Stimulated activated CD4-positive, alpha-beta T cell treated with anti-CD3 and anti-CD28 coated beads, Interleukin-12 subunit alpha, Interleukin-12 subunit beta, amount 100 ng/mL, for 4 hours (primary cell): ENCODE results near the gene LIMK2.
"Not testable (repeated sequence)": the region's sequence is repeated elsewhere in the genome, so short reads cannot be mapped to it uniquely, and the experiment has no call there.

ENCODE experiments used
- DNase-seq: peaks from one replicate; pipeline ENCODE4 v3.0.0-alpha.2; 2020

Gene LIMK2

DNA sequence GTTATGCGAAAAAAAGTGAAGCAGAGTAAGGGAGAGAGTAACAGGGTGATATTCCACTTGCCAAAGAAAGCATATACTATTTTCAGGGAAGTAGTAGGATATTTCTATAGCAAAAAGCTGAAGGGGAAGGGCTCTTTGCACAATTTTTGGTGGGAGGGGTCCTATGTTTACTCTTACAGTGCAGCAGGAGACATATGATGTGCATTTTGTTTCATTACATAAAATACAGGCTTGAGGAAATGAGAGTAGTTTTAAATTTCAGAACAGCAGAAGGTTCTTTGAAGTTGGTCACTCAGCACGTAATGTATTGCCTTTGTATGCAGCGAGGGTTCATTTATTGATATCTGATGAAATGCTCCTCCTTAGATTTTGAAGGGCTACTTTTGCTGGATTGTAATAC is 83.3 kb downstream of the LIMK2 start:
- DNase-seq: no peak

DNA sequence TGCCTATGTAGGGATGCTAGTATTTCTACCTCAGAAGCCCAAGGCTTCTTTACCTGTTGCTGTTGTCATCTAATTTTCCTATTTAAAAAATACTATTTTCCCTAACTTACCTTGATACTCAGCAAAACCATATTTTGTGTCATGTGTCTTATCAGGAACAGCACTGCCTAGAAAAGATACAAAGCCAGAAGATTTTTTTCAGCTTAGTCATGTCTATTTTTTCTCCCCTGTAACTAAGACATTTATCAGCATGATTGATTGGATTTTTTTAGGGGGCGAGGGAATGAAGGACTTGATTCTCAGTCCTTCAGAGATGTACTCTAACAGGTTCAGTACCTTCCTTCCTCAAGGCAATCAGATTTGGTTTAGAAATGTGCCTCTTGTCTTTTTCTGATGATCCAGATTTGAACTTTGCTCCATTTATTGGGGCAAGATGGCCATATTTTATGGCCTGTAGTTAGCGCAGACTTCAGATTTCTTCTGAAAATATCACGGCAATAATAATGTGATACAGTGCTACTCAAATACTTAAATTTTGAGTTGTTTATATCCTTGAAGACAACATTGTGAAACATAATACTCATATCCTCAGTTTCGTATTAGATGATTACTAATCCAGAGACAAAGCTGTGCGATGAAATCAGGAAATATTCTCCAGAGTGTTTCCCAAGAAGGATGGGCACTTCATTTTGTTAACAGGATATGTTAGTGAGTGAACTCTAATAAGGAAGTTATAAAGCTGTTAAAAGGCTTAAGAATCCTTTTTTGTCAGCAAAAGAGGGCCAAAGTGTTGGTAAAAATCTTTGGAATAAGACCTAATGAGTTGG is 83.9 kb downstream of the LIMK2 start:
- no peak for DNase-seq

DNA sequence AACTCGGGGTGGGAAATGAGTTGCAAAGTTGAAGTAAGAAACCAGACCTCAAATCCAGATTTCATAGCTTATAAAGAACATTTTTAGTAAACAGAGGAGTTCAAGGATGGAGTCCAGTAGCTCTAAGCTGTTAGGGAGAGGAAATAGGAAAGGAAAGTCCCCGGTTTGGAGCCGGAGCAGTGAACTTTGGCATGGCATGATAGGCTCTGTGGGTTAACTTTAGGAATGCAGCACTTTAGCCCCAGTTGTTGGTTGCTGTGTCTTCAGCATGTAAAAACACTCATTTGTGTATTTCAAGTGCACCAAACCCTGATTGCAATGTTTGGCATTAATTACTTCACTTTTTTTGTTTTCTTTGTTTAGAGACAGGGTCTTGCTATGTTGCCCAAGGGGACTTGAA is 88.8 kb downstream of the LIMK2 start:
- DNase-seq: no peak

DNA sequence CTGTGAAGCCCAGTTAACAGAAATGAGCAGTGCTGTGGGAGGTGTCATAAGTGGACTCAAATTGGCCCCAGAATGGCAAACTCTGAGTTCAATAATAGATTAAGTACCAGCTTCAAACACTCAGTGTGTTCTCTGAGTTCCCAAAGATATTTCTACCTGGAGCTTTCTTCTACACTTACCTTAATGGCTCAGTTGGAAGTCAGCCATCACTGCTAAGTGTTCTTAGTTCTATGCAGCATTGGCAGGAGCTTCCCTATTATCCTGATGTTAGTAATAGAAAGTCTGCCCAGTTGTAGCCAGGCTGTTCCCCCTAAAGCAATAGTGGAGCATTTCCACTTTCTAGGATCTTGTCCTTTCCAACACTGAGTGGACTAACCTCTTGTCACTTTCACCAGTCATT is 89.9 kb downstream of the LIMK2 start:
- no peak for DNase-seq

DNA sequence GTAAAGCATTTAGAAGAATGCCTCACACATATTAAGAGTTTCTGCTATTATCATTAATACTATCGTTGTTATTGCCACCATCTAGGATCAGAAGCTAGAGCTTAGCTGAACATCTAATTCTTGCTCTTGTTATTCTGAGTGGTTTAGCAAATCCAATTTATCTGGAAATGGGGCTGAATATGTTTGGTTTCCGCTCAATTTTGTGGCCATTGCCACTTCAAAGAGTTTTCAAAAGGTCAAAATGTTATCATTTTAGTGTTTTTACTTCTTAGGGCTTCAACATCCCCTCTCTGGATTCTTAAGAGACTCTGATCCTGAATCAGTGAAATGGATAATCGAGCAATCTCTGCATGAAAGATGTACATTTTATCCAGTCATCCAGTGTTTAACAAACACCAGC is 90.4 kb downstream of the LIMK2 start:
- no peak for DNase-seq

DNA sequence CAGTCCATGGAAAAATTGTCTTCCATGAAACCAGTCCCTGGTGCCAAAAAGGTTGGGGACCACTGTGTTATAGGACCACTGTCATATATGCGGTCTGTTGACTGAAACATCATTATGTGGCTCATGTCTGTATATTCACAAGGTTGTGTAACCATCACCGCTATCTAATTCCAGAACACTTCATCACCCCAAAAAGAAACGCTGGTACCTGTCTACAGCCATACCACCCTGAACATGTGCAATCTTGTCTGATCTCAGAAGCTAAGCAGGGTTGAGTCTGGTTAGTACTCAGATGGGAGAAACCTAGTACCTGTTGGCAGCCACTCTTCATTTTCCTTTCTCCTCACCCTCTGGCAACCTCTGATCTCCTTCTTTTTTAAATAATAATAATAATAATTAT is 93.1 kb downstream of the LIMK2 start:
- no peak for DNase-seq

DNA sequence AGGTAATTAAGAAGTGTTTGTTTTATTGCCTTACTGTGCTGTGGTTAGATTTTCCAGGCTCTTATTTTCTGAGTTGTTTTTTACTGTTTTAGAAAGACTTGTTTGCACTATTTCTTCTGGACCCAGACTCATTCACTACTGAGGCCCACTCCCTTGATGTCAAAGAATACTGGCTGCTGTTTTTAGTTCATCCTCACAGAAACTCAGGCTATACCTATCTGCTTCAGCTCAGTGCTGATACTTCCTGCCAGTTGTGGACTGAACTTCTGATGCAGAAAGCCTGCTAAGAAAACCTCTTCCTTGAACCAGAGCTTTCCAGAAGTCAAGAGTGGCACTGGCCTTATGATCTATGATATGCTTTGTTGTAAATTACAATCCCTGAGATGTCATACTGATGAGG is 96.1 kb downstream of the LIMK2 start:
- DNase-seq: no peak

DNA sequence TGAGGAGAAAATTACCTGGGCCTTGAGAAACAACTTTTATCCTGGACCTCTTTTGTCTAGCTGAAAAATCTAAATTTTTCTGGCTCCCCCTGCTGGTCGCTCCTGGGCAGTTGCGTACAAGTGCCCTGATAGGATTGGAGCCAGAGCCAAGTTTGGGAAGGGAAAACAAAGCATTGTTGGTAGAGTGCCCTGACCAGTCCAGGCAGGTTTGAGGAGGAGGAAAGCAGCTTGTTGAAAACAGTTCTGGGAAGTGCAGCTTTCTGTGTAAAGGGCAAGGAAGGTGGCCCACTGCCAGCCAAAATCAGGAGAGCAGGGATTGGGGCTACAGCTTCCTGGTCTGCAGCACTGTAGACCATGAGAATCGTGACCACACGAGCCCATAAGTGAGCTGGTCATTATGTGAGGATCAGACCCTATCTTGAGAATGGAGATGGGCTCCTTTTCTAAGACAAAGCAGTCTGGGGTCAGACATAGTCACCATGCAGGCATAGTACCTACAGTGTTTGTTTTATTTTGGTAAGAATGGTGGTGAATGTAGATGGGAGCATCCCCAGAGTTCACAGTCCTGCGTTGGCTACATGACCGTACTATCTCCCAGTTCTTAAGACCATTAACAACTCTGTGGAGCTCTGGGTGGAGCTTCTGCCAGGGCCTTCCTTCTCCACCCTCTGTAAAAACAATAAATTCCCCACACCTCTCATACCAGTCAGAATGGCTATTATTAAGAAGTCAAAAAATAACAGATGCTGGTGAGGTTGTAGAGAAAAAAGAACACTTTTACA is 101.5 kb downstream of the LIMK2 start:
- peak; percentile 64 for DNase-seq

DNA sequence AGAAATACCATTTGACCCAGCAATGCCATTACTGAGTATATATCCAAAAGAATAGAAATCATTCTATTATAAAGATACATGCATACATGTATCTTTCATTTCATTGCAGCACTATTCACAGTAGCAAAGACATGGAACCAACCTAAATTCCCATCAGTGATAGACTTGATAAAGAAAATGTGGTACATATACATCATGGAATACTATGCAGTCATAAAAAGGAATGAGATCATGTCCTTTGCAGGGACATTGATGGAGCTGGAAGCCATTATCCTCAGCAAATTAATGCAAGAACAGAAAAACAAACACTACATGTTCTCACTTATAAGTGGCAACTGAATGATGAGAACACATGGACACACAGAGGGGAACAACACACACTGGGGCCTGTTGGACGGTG is 102.1 kb downstream of the LIMK2 start:
- not testable (repeated sequence) for DNase-seq

DNA sequence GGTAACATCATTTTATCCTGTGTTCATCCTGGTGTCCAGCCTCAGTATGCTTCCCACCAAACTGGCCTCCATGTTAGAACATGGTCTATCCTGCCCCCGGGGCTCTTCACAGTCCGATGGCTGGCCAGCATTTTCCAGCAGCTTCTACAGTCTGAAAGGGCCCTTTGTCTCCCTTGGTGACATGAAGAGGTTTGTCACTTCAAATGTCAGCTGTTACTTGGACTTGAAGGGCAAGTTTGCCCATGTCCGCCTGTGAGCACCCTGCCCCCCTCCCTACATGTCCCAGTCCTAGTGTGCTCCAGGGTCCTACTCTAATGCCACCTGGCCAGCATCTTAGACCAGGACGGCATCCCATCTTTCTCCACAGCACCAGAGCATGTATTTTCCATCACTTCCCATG is 109.3 kb downstream of the LIMK2 start:
- DNase-seq: no peak

DNA sequence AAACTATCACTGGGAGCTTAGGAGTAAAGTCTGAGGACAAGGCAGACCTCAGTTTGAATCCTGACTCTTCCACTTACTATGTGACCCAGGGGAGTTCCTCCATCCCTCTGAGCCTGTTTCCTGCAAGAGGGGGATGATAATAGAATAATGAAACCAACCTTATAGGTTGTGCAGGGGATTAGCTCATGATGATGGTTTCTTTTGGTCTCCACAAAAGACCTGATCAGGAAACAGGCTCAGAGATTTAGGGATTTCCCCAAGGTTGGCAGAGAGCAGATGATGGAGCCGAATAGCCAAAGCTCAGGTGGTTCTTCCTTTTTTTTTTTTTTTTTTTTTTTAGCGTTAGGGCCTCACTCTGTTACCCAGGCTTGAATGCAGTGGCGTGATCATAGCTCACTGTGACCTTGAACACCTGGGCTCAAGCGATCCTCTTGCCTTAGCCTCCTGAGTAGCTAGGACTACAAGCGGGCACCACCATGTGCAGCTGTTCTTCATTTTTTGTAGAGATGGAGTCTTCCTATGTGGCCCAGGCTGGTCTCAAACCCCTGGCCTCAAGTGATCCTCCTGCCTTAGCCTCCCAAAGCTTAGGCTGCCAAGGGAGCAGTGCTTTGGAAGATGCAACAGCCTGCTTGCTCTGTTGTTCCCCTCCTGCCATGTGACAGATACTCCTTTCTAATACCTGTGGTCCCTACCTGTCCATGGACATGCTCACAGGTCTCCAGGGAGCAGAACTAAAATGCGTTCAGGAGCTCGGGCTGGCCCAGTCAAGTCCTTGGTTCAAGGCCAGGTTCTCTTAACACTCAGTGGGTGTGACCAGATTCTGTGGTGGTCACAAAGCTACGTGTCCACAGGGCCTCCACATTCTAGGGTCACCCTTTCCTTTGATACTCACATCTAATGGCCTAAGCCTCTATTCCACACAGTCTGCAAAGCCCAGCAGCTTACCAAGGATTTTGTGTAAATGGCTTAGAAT is 111.8 kb downstream of the LIMK2 start:
- DNase-seq: no peak

DNA sequence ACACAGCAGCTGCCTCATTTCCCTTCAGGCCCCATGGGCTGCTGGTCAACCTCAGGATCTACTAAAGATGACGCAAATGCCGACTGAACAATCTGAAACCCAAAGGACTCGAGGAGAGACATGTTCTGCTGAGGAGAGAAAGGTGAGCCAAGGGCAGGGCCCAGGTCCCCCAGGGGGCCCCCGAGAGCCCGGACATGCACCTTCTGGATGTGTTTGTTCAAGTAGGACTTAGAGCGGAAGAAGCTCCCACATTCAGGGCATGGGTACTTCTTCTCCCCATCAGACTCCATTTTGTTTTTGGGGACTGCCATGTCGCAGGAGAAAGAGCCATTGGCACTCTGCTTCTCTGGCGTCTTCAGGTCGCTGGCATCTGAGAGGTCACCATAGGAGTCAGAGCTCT is 114.8 kb downstream of the LIMK2 start:
- no peak for DNase-seq

DNA sequence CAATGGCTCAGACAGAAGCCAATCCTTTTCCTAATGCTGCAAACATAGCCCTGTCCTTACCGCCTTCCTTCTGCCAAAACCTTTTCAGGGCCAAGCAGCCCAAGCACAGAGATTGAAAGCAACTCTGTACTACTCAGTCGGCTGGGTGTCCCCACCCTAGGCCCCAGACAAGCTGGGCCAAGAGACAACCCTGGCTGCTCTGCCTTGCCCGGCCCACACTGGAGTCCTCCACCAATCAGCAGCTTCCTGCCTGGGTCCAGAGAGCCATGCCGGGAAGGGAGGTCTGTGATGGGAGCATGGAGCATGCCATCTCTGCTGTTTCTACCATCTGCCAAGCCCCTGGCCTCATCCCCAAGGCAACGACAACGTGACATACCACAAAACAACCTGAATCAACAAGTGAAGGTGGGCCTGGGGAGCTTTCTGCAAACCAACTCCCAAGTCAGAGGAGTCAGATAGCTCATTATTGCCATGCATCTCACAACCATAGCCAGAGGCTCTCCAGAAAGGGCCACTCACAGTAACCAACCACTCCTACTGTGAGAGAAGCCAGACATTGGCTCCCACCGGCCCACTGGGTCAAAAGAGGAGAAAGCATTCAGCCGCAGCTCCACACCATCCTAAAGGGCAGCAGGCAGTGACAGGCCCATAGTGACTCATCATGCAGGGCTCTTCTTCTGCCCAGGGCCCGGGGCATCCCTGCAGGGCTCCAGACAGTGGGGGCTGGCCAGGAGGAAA is 115.9 kb downstream of the LIMK2 start:
- no peak for DNase-seq

DNA sequence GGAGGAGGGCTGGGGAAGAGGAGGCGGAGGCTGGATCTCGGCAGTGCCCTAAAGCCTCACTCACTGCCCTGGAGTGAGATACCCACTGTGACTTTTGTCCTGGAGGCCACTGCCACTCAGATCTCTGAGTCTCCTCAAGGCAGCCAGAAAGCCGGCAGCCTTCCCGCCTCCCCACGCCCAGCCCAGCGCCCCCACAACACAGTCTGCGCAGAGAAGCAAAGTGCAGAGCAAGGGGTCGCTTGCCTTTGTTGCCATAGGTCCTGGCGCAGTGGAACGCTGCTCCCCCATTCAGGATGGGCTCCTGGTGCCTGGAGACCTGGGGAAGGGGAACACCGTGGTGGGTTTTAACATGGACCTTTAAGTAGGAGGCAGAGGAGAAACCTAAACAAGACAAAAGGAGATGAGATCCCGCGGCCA is 116.5 kb downstream of the LIMK2 start:
- DNase-seq: no peak

DNA sequence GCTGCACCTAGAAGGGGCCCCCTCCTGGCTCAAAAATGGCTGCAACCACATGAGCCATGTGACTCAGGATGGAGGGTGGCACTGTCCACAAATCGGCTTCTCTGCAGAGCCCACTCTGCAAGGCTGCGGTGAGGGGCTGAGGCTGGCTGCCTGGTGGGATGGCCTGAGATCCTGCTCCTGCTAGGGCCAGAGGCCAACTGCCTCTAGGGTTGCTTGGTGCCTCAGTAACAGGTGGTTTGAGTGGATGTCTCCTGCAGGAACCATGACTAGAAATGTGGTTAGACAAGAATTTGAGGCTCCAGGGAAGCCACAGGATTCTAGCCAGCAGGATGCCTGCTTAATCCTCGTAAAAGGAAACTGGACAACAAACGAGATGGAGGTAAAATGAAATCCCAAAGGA is 116.9 kb downstream of the LIMK2 start:
- no peak for DNase-seq
